ENCODE measurements around the gene NCKIPSD.

DNA sequence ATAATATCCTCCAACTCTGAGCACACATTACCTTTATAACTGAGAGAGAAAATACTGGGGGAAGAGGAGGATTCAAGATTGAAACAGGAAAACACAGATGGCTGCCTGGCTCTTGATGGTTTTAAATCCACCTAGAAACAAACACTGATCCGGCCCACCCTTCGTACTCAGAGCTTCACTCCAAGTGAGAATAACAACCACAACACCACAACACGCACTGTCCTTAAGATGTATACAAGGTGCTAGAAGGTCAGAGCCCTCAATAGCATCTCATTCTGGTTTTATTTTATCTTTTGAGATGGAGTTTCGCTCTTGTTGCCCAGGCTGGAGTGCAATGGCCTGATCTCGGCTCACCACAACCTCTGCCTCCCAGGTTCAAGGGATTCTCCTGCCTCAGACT, 21.4 kb upstream of the NCKIPSD start:
- TF ChIP-seq, protein P1, sequence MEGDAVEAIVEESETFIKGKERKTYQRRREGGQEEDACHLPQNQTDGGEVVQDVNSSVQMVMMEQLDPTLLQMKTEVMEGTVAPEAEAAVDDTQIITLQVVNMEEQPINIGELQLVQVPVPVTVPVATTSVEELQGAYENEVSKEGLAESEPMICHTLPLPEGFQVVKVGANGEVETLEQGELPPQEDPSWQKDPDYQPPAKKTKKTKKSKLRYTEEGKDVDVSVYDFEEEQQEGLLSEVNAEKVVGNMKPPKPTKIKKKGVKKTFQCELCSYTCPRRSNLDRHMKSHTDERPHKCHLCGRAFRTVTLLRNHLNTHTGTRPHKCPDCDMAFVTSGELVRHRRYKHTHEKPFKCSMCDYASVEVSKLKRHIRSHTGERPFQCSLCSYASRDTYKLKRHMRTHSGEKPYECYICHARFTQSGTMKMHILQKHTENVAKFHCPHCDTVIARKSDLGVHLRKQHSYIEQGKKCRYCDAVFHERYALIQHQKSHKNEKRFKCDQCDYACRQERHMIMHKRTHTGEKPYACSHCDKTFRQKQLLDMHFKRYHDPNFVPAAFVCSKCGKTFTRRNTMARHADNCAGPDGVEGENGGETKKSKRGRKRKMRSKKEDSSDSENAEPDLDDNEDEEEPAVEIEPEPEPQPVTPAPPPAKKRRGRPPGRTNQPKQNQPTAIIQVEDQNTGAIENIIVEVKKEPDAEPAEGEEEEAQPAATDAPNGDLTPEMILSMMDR (IDR thresholded peaks at IDR 0.05): no peak
- TF ChIP-seq, protein P2, sequence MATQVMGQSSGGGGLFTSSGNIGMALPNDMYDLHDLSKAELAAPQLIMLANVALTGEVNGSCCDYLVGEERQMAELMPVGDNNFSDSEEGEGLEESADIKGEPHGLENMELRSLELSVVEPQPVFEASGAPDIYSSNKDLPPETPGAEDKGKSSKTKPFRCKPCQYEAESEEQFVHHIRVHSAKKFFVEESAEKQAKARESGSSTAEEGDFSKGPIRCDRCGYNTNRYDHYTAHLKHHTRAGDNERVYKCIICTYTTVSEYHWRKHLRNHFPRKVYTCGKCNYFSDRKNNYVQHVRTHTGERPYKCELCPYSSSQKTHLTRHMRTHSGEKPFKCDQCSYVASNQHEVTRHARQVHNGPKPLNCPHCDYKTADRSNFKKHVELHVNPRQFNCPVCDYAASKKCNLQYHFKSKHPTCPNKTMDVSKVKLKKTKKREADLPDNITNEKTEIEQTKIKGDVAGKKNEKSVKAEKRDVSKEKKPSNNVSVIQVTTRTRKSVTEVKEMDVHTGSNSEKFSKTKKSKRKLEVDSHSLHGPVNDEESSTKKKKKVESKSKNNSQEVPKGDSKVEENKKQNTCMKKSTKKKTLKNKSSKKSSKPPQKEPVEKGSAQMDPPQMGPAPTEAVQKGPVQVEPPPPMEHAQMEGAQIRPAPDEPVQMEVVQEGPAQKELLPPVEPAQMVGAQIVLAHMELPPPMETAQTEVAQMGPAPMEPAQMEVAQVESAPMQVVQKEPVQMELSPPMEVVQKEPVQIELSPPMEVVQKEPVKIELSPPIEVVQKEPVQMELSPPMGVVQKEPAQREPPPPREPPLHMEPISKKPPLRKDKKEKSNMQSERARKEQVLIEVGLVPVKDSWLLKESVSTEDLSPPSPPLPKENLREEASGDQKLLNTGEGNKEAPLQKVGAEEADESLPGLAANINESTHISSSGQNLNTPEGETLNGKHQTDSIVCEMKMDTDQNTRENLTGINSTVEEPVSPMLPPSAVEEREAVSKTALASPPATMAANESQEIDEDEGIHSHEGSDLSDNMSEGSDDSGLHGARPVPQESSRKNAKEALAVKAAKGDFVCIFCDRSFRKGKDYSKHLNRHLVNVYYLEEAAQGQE (IDR thresholded peaks at IDR 0.05; ENCODE audit: low read depth, low read length): no peak
